Stimulated activated naive CD8-positive, alpha-beta T cell treated with anti-CD3 and anti-CD28 coated beads, Interleukin-15, Interleukin-2, amounts not matched to agents 100 ng/mL and 50 ng/mL, for 24 hours (primary cell): Measurements from ENCODE around the gene R3HCC1L.

ENCODE experiments used
- H3K27ac Mint-ChIP-seq: one replicate; pipeline ENCODE4 v1.8.0; 2021; ENCODE audit warnings: mild to moderate bottlenecking, mixed read lengths
- H3K27me3 Mint-ChIP-seq: one replicate; pipeline ENCODE4 v1.8.0; 2021; ENCODE audit warnings: mixed read lengths
- H3K36me3 Mint-ChIP-seq: one replicate; pipeline ENCODE4 v1.8.0; 2021; ENCODE audit warnings: low read depth, mixed read lengths
- H3K4me1 Mint-ChIP-seq: one replicate; pipeline ENCODE4 v1.8.0; 2021; ENCODE audit warnings: low read depth, mixed read lengths
- H3K4me3 Mint-ChIP-seq: one replicate; pipeline ENCODE4 v1.8.0; 2021; ENCODE audit warnings: mild to moderate bottlenecking, mixed read lengths
- H3K9me3 Mint-ChIP-seq: one replicate; pipeline ENCODE4 v1.8.0; 2021; ENCODE audit warnings: mixed read lengths

Gene R3HCC1L

DNA sequence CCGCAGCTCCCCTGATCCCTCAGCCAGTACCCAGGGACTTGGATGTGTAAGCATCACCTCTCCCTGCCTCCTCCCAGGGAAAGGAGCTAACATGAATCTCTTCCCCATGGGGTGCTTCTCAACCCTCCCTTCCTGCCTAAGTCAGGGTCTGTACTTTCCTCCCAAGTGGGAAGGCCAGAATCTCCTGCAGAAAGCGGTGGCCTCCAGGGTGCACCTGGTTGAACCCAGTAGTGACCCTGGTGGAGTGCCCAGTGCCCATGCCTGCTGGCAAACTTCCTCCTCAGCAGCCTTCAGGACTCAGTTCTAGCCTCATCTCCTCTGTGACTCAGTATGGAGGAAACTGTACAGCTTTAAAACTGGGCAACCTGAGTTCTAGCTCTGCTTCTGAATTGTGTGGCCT is 136.3 kb downstream of the R3HCC1L start:
- H3K4me1 Mint-ChIP-seq, result no peaks in the 10 kb centered on the region
- H3K36me3 Mint-ChIP-seq, result no peaks in the 10 kb centered on the region
- no peak overlapping the region for H3K4me3 Mint-ChIP-seq
- peaks cover 32% of the 10 kb centered on the region for H3K27me3 Mint-ChIP-seq
- no peak overlapping the region for H3K27ac Mint-ChIP-seq
- no peaks in the 10 kb centered on the region for H3K9me3 Mint-ChIP-seq

DNA sequence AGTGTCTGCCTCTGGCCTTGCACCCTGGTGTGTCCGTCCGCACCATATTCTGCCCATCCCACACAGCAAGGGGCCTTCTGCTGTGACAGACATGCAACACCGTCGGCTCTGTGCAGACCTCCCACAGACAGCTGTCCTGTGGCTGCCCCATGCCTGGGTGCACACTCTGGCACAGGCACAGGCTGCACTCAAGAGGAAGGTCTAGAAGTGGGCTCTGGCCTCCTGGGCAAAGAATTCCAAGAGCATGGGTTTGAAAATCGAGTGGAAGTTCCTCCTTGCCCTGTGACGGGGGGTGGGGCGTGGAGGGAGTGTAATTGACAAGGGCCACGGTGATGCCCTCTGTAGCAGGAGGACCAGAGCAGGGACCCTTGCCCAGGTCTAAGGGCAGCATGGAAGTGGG is 137.8 kb downstream of the R3HCC1L start:
- peaks cover 25% of the 10 kb centered on the region for H3K27me3 Mint-ChIP-seq
- H3K27ac Mint-ChIP-seq, result no peak overlapping the region
- no peaks in the 10 kb centered on the region for H3K4me1 Mint-ChIP-seq
- H3K9me3 Mint-ChIP-seq, result no peaks in the 10 kb centered on the region
- no peak overlapping the region for H3K4me3 Mint-ChIP-seq
- no peaks in the 10 kb centered on the region for H3K36me3 Mint-ChIP-seq

DNA sequence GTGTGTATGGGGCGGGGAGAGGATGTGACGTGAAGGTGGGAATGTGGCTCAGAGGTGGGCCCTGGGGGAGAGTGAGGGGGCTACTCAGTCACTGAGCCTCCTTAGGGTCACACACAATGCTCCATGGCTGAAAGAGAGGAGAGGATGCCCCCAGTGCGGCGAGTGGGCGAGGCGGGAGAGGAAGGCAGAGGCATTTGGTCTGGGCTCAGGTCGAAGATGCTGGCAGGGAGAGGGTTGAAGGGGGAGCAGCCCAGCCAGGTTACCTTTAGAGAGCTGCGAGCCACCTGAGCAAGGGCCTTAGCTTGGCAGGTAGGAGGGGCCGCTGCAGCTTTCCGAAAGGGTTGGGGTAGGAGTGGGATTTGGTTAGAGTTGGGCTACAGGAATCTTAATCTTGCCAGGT is 138.2 kb downstream of the R3HCC1L start:
- H3K9me3 Mint-ChIP-seq, result no peaks in the 10 kb centered on the region
- H3K36me3 Mint-ChIP-seq, result no peaks in the 10 kb centered on the region
- H3K27ac Mint-ChIP-seq, result no peak overlapping the region
- no peaks in the 10 kb centered on the region for H3K4me1 Mint-ChIP-seq
- H3K4me3 Mint-ChIP-seq, result no peak overlapping the region
- peaks cover 24% of the 10 kb centered on the region for H3K27me3 Mint-ChIP-seq

DNA sequence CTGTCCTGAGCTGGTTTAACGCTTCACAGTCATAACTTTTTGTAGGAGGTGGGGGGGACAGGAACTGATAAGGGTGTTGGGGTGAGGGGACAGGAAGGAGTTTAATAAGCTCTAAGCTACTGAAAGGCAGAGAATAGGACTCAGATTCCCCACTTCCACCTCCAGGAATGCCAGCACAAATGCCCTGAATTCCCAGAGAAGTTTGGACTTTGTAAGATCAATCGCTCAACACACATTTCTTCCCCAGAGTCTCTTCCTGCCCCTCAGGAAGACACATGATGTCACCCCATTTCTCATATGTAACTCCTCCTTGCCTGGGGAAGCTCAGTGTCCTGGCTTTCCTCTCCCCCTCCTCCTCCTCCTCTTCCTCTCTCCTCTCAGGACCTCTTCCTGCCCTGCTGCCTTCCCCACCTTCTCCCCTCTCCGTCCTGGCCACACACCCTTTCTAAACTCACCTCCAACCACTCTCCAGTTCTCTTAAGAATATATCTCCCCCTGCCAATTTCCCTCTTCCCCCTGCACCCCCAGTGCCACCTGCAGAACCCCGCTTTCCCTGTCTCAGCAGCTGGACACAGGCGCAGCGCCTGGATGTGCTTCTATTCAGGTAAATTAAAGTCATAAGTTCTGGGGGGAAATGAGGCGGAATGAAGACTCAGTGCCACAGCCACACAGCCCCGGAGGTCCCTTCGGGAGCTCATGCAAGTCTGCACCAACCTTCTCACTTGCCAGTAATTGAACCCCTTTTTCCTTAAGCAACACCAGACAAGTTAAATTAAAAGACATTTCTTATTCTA is 138.8 kb downstream of the R3HCC1L start:
- no peak overlapping the region for H3K4me3 Mint-ChIP-seq
- no peaks in the 10 kb centered on the region for H3K4me1 Mint-ChIP-seq
- H3K27me3 Mint-ChIP-seq, result peaks cover 24% of the 10 kb centered on the region
- no peaks in the 10 kb centered on the region for H3K9me3 Mint-ChIP-seq
- no peak overlapping the region for H3K27ac Mint-ChIP-seq
- H3K36me3 Mint-ChIP-seq, result no peaks in the 10 kb centered on the region

DNA sequence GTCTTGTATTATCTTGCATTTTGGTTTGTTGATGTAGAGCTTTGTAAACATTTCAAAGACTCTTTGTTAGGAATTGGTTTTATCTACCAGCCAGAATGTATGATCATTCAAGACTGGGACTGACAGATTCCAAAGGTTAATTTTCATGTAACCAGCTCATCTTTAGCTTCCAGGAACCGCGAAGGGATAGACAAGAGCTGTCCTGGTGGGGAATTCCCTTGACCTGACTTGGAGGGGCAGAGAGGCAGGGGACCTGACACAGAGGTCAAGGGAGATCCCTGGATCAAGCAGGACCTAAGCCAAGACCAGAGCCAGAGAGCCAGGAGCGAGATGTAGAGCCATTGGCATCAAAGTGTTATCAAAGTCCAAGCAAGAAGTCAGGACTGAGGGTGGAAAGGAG is 140.1 kb downstream of the R3HCC1L start:
- no peaks in the 10 kb centered on the region for H3K4me1 Mint-ChIP-seq
- H3K9me3 Mint-ChIP-seq, result no peaks in the 10 kb centered on the region
- H3K27me3 Mint-ChIP-seq, result peaks cover 23% of the 10 kb centered on the region
- H3K27ac Mint-ChIP-seq, result no peak overlapping the region
- no peaks in the 10 kb centered on the region for H3K36me3 Mint-ChIP-seq
- H3K4me3 Mint-ChIP-seq, result no peak overlapping the region

DNA sequence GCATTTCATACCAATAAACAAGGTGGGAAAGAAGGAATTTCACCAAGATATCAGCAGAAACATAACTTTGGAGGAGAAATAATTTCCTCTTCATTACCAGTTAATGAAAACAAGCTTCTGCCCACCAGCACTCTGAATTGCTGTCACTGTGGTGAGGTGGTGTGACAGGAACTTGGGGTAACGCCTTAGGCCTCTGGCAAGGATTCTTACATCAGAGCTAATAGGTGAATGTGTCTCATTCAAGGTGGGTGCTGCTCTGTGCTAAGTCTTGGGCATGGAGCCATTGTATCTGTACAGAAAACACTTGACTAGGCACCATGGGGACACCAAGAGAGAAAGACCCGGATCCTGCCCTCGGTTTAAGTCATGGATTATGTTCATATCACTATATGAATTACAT is 141.9 kb downstream of the R3HCC1L start:
- Mint-ChIP-seq H3K36me3 (no peaks in the 10 kb centered on the region), H3K27me3 (peaks cover 26% of the 10 kb centered on the region), H3K4me1 (no peaks in the 10 kb centered on the region), H3K4me3 (no peak overlapping the region), H3K27ac (no peak overlapping the region), H3K9me3 (peaks cover 4% of the 10 kb centered on the region)

DNA sequence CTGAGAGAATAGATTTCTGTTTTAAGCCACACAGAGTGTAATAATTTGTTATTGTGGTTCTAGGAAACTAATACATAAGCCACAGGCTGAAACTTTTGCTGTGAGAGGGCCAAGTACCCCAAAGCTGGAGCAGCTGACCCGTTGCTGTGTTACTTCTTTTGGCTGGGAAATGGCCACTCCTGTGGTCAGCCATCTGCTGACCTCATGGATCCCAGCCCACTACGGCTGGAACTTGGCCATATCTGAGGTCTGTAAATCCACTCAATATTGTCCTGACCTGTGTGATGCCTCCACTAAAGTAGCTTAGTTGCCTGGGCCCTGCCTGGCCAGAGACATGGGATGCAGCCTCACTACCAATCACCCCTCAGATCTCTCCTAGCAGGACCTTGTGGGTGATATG is 151.0 kb downstream of the R3HCC1L start:
- Mint-ChIP-seq H3K27ac (no peak overlapping the region), H3K36me3 (no peaks in the 10 kb centered on the region), H3K9me3 (peaks cover 9% of the 10 kb centered on the region), H3K4me1 (no peaks in the 10 kb centered on the region), H3K27me3 (peaks cover 36% of the 10 kb centered on the region), H3K4me3 (no peak overlapping the region)

DNA sequence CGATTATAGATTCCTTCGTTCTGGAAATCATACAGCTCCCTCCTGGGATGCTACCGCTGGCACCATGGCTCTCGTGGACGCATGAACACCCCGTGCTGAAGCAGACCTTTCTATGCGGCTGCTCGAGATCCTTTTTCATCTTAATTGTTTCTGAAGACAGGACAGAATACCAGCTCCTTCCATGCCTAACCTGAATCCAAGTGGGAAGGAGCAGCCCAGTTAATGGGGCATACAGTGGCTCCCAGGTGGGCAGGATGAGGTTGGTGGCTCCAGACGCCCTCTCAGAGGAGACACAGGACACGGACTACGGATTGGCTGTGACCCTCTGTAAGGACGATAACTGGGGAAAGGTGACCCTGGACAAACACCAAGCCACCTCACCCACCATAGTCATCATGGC is 152.0 kb downstream of the R3HCC1L start:
- Mint-ChIP-seq H3K27me3 (peaks cover 32% of the 10 kb centered on the region), H3K27ac (no peak overlapping the region), H3K4me3 (no peak overlapping the region), H3K9me3 (peaks cover 6% of the 10 kb centered on the region), H3K36me3 (no peaks in the 10 kb centered on the region), H3K4me1 (no peaks in the 10 kb centered on the region)

DNA sequence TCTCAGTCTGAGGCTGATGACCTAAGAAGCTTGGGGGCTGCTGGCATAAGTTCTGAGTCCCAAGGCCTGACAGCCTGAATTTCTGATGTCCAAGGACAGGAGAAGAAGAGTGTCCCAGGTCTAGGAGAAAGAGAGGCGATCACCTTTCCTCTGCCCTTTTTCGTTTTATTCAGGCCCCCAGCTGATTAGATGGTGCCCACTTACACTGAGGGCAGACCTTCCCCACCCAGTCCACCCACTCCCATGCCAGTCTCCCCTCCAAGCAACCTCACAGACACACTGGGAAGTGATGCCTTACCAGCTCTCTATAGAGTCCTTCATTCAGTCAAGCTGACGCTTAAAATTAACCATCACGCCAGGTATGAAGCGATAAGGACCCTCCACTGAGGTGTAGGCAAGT is 152.9 kb downstream of the R3HCC1L start:
- Mint-ChIP-seq H3K4me3 (no peak overlapping the region), H3K27me3 (peaks cover 32% of the 10 kb centered on the region), H3K9me3 (peaks cover under 1% of the 10 kb centered on the region), H3K36me3 (no peaks in the 10 kb centered on the region), H3K4me1 (no peaks in the 10 kb centered on the region), H3K27ac (no peak overlapping the region)

DNA sequence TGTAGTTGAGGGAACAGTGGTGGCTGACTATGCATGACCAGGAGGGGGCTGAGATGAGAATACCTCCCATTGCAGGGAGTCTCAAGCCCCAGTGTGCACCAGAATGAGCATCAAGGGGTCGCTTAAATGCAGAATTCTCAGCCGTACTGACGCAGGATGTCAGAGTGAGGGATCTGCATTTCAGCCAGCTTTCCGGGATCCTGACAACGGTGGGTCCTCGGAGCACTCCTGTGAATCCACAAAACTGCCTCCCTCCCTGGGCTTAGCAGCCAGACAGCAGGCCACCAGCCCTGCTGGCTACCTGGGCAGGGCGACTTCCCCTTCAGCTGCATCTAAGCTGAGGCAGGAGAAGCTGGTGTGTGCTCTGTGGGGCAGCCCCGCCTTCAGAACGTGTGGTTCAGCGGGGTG is 155.3 kb downstream of the R3HCC1L start:
- Mint-ChIP-seq H3K9me3 (no peaks in the 10 kb centered on the region), H3K4me1 (no peaks in the 10 kb centered on the region), H3K27me3 (peaks cover 18% of the 10 kb centered on the region), H3K27ac (no peak overlapping the region), H3K4me3 (no peak overlapping the region), H3K36me3 (no peaks in the 10 kb centered on the region)

DNA sequence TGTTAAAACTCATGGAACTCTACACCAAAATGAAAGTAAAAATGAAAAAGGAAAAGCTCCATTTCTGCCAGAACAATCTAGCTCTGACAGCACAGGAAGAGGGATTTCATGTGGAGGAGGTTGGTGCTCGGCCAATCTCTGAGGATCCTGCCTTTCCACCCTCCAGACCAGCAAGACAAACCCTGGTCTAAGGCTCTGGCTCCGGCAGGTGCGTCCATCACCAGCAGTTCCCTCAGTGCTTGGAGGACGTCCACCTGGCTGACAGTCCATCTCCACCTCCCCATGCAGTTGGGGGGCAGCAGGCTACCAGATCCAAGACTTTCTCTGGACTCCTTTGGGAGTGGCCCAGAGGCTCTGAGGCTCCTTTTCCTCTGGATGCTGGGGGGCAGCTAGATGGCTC is 158.5 kb downstream of the R3HCC1L start:
- H3K9me3 Mint-ChIP-seq, result no peaks in the 10 kb centered on the region
- H3K4me1 Mint-ChIP-seq, result no peaks in the 10 kb centered on the region
- H3K36me3 Mint-ChIP-seq, result no peaks in the 10 kb centered on the region
- H3K27me3 Mint-ChIP-seq, result peaks cover 17% of the 10 kb centered on the region
- no peak overlapping the region for H3K4me3 Mint-ChIP-seq
- H3K27ac Mint-ChIP-seq, result no peak overlapping the region

DNA sequence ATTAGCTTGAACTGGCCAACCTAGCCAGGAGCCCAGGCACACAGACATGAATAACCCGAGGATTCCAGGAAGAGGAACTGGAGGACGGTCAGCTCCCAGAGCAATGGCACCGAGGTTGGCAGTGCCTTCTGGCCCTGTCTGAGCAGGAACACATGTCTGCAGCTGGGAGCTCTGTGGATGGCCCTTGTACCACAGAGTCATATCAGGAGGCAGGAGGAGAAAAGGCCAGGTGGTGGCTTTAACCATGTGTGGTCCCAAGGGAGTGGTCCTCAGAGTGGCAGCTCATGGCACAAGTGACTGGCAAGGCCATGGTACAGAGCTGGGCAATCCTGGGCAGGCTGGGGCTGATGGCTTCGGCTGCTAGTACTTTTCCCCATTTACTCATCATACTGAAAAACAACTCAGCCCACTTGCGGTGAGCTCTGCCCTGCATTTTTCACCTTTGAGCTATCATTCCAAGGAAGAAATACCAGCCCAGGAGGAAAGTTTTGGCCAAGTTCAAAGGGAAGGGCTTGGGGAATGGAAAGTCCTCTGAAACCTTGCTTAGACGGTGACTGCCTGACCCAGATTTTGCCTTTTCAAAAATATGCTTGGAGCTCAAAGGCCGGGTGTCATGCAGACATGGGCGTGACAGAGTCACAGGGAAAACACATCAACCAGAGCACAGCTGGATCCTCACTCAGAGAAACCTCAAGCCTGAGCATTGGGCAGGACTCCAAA is 159.3 kb downstream of the R3HCC1L start:
- no peak overlapping the region for H3K4me3 Mint-ChIP-seq
- H3K27ac Mint-ChIP-seq, result no peak overlapping the region
- no peaks in the 10 kb centered on the region for H3K36me3 Mint-ChIP-seq
- H3K9me3 Mint-ChIP-seq, result no peaks in the 10 kb centered on the region
- no peaks in the 10 kb centered on the region for H3K4me1 Mint-ChIP-seq
- peaks cover 17% of the 10 kb centered on the region for H3K27me3 Mint-ChIP-seq

DNA sequence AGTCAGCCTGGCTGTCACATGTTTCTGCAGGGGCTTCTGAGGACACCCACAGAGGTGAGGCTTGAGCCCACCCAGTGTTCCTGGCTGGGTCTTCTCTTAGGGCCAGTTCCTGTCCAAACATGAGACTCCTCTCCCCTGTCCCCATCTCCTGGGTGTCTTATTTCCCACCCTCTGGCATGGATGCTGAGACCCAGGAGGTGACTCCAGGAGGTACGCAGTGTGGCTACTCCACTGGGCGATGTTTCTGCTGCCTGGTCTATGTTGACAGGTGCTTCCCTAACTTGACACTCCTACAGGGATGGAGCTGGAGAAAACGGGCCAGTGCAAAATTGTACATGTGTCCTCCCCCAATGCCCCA is 159.8 kb downstream of the R3HCC1L start:
- peaks cover 17% of the 10 kb centered on the region for H3K27me3 Mint-ChIP-seq
- no peaks in the 10 kb centered on the region for H3K36me3 Mint-ChIP-seq
- H3K9me3 Mint-ChIP-seq, result no peaks in the 10 kb centered on the region
- no peak overlapping the region for H3K4me3 Mint-ChIP-seq
- no peak overlapping the region for H3K27ac Mint-ChIP-seq
- no peaks in the 10 kb centered on the region for H3K4me1 Mint-ChIP-seq
